Adrenal gland (tissue), 5 donors: ENCODE data around the gene VSTM2L.

Experiments
- CTCF ChIP-seq, 6 experiments: fragments of 450-650 bp in 4 of 6; fragments of 200-600 bp in 2 of 6; sonication (generic) in 1 of 6; IDR thresholded peaks; 1 replicate in 5 of 6; 2 replicates in 1 of 6; pipeline versions ENCODE4 v1.5.1 to v1.8.0; 2016 to 2021; ENCODE audit warnings: antibody characterized with exemption in 6 of 6, mild to moderate bottlenecking in 2 of 6, moderate library complexity in 1 of 6
- POLR2A ChIP-seq, 2 donors: fragments of 450-650 bp; IDR thresholded peaks; one replicate each; pipeline ENCODE4 v1.6.1; 2017; ENCODE audit warnings: antibody characterized with exemption in 2 of 2, mild to moderate bottlenecking in 2 of 2, moderate library complexity in 1 of 2
- donor health status: DM: no; HTN: no; CAD: no.

- TF ChIP-seq POLR2A (IDR thresholded peaks at IDR 0.05), result no peak
- no peak for TF ChIP-seq CTCF (IDR thresholded peaks at IDR 0.05)
These were observed 16.1 kb upstream of the VSTM2L start for GRCh38 chr20:37886851-37887297.
